DND-41 (cell line): ENCODE measurements around the gene SLC24A3.

Source experiments
- ATAC-seq: fragments of 200-7000 bp; cut with Tn5 transposase; 3 replicates; pipeline ENCODE4 v1.9.1; 2021; ENCODE audit warnings: low read depth; ENCODE audit not compliant: insufficient read depth
- DNase-seq: peaks from one replicate; pipeline ENCODE4 v3.0.0-alpha.2; 2020
- H2AFZ ChIP-seq: 2 replicates; pipeline ENCODE4 v1.6.0; 2012; ENCODE audit warnings: low read depth, low read length
- H3K27ac ChIP-seq: 2 replicates; pipeline ENCODE4 v1.5.1; 2012; ENCODE audit warnings: low read length, inconsistent platforms
- H3K27me3 ChIP-seq: fragments of 200-600 bp; sonication (generic); 2 replicates; pipeline ENCODE4 v1.6.0; 2012; ENCODE audit warnings: low read length, mild to moderate bottlenecking, inconsistent platforms; ENCODE audit not compliant: insufficient read depth, poor library complexity
- H3K36me3 ChIP-seq: 2 replicates; pipeline ENCODE4 v1.5.1; 2012; ENCODE audit warnings: low read length, inconsistent platforms; ENCODE audit not compliant: insufficient read depth
- H3K4me1 ChIP-seq: 2 replicates; pipeline ENCODE4 v1.5.1; 2012; ENCODE audit warnings: mild to moderate bottlenecking, low read length; ENCODE audit not compliant: insufficient read depth
- H3K4me2 ChIP-seq: 2 replicates; pipeline ENCODE4 v1.6.0; 2012; ENCODE audit warnings: mild to moderate bottlenecking, moderate library complexity, low read length, inconsistent platforms; ENCODE audit not compliant: insufficient read depth
- H3K4me3 ChIP-seq, 2 experiments: fragments of 200-600 bp in 1 of 2; shearing (Covaris generic) in 1 of 2; 2 replicates each; pipeline ENCODE4 v1.5.1; 2012 to 2016; ENCODE audit warnings: inconsistent platforms in 2 of 2, low read length in 2 of 2, mild to moderate bottlenecking in 2 of 2, low read depth in 1 of 2, moderate library complexity in 1 of 2
- H3K79me2 ChIP-seq: 2 replicates; pipeline ENCODE4 v1.6.0; 2012; ENCODE audit warnings: low read length, inconsistent platforms; ENCODE audit not compliant: insufficient read depth
- H3K9ac ChIP-seq: 2 replicates; pipeline ENCODE4 v1.6.0; 2012; ENCODE audit warnings: low read depth, mild to moderate bottlenecking, inconsistent platforms, low read length, moderate library complexity
- H3K9me3 ChIP-seq: 2 replicates; pipeline ENCODE4 v1.5.1; 2012; ENCODE audit warnings: low read length, moderate library complexity, mild to moderate bottlenecking, inconsistent platforms; ENCODE audit not compliant: insufficient read depth, severe bottlenecking
- H4K20me1 ChIP-seq: 2 replicates; pipeline ENCODE4 v1.6.0; 2012; ENCODE audit warnings: low read length; ENCODE audit not compliant: insufficient read depth
- CTCF ChIP-seq: IDR thresholded peaks from 2 replicates; pipeline ENCODE4 v1.5.1; 2012; ENCODE audit warnings: borderline replicate concordance, low read length, moderate library complexity, mild to moderate bottlenecking; ENCODE audit not compliant: poor library complexity, severe bottlenecking; ENCODE audit errors: extremely low read depth
- EZH2 ChIP-seq: IDR thresholded peaks from 3 replicates; pipeline ENCODE4 v1.6.1; 2012; ENCODE audit warnings: borderline replicate concordance, low read depth, mild to moderate bottlenecking, moderate library complexity, low read length, inconsistent platforms; ENCODE audit not compliant: severe bottlenecking

SLC24A3 gene

GRCh38 chr20:19268426-19268825, 56.0 kb downstream of the SLC24A3 start:
- no peak for TF ChIP-seq EZH2
- TF ChIP-seq CTCF, result no peak
- ATAC-seq (no peak), DNase-seq (no peak)
- Histone ChIP-seq H3K4me3 (no peak overlapping the region), H2AFZ (no peak overlapping the region), H3K27ac (no peak overlapping the region), H3K4me2 (no peak overlapping the region), H3K9ac (no peak overlapping the region), H3K36me3 (no peaks in the 10 kb centered on the region), H3K79me2 (no peaks in the 10 kb centered on the region), H3K27me3 (no peaks in the 10 kb centered on the region), H3K9me3 (no peaks in the 10 kb centered on the region), H4K20me1 (no peaks in the 10 kb centered on the region), H3K4me1 (no peaks in the 10 kb centered on the region)

GRCh38 chr20:19269737-19270340, 57.4 kb downstream of the SLC24A3 start:
- Histone ChIP-seq H3K36me3 (no peaks in the 10 kb centered on the region), H3K4me3 (no peak overlapping the region), H3K27ac (no peak overlapping the region), H2AFZ (no peak overlapping the region), H3K4me1 (no peaks in the 10 kb centered on the region), H3K4me2 (no peak overlapping the region), H3K79me2 (no peaks in the 10 kb centered on the region), H3K9me3 (no peaks in the 10 kb centered on the region), H3K9ac (no peak overlapping the region), H4K20me1 (no peaks in the 10 kb centered on the region), H3K27me3 (no peaks in the 10 kb centered on the region)
- TF ChIP-seq CTCF (no peak), EZH2 (no peak)
- ATAC-seq, result no peak
- no peak for DNase-seq

GRCh38 chr20:19271879-19272651, 59.6 kb downstream of the SLC24A3 start:
- ATAC-seq, result no peak
- H3K79me2 ChIP-seq, result no peaks in the 10 kb centered on the region
- no peak overlapping the region for H3K27ac ChIP-seq
- no peak overlapping the region for H3K9ac ChIP-seq
- no peaks in the 10 kb centered on the region for H3K36me3 ChIP-seq
- no peaks in the 10 kb centered on the region for H4K20me1 ChIP-seq
- no peak overlapping the region for H2AFZ ChIP-seq
- no peaks in the 10 kb centered on the region for H3K9me3 ChIP-seq
- H3K4me2 ChIP-seq, result no peak overlapping the region
- H3K27me3 ChIP-seq, result no peaks in the 10 kb centered on the region
- TF ChIP-seq CTCF, result no peak
- no peak for TF ChIP-seq EZH2
- DNase-seq, result no peak
- H3K4me3 ChIP-seq, result no peak overlapping the region
- no peaks in the 10 kb centered on the region for H3K4me1 ChIP-seq
